Coronary artery (tissue), 2 donors: ENCODE measurements around the gene NLRP6.
"Not testable (repeated sequence)": the region's sequence is repeated elsewhere in the genome, so short reads cannot be mapped to it uniquely, and the experiment has no call there.

ENCODE experiments used
- DNase-seq: peaks from one replicate; pipeline ENCODE4 v3.0.0-alpha.2; 2017; ENCODE audit warnings: low spot score
- H3K27ac ChIP-seq, 2 donors: fragments of 200-600 bp; sonication (generic); one replicate each; pipeline ENCODE4 v1.5.1; 2016 to 2019
- H3K4me3 ChIP-seq: fragments of 200-600 bp; sonication (generic); 2 replicates; pipeline ENCODE4 v1.5.1; 2016; ENCODE audit warnings: mild to moderate bottlenecking, moderate library complexity
- TF ChIP-seq, protein P1 (sequence below): fragments of 200-600 bp; sonication (generic); IDR thresholded peaks from one replicate; pipeline ENCODE4 v1.5.1; 2019; ENCODE audit warnings: antibody characterized with exemption

The NLRP6 gene

DNA sequence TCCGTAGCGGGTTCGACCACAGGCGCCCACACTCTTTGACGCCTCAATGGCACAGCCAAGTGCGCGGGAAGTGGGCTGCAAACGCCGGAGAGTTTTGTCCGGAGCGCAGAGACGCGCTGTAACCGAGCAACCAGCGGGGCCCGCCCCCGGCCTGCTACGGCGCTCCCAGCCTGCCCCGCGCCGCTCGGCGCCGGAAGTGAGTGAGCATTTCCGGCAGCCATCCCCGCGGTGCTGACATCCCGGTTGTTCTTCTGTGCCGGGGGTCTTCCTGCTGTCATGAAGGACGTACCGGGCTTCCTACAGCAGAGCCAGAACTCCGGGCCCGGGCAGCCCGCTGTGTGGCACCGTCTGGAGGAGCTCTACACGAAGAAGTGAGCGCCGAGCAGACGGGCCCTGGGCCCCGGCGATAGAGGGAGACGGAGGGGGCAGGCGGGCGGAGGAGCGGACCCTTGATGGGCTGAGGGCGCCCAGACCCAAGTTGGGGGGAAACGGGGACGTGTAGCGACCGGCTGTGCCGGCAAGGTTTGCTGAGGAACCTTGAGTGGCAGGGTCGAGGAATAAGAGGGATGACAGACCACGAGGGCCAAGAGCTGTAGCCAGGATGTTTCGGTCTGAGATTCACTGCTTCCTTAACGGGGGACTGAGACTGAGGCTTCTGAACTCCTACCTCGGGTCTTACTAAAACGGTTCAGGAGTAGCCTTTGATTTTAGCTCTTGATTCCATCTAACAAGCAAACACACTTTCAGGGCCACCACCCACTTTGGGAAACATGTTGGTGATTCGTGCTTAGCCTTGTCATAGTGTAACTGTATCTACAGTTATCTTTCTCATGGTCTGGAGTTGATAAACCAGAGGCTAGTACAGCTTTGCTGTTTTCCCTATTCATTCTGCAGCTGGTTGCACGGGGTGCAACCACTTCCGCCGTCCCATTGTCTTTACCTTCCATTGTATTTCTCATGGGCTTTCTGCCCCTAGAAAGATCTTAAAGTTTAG, 41.1 kb upstream of the NLRP6 start, which contains the start of gene PSMD13:
Gene PSMD13, plus strand, starts transcription at position 203 of the 994 bp plus-strand sequence. Its CDS starts 74 bp downstream, at position 277.
- TF ChIP-seq, protein P1, sequence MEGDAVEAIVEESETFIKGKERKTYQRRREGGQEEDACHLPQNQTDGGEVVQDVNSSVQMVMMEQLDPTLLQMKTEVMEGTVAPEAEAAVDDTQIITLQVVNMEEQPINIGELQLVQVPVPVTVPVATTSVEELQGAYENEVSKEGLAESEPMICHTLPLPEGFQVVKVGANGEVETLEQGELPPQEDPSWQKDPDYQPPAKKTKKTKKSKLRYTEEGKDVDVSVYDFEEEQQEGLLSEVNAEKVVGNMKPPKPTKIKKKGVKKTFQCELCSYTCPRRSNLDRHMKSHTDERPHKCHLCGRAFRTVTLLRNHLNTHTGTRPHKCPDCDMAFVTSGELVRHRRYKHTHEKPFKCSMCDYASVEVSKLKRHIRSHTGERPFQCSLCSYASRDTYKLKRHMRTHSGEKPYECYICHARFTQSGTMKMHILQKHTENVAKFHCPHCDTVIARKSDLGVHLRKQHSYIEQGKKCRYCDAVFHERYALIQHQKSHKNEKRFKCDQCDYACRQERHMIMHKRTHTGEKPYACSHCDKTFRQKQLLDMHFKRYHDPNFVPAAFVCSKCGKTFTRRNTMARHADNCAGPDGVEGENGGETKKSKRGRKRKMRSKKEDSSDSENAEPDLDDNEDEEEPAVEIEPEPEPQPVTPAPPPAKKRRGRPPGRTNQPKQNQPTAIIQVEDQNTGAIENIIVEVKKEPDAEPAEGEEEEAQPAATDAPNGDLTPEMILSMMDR = no peak
- H3K4me3 ChIP-seq = peak within 1 kb of the TSS; percentile 89
- peak; percentile 91 for DNase-seq
- peak within 1 kb of the TSS; percentile 86 to 94 for H3K27ac ChIP-seq

DNA sequence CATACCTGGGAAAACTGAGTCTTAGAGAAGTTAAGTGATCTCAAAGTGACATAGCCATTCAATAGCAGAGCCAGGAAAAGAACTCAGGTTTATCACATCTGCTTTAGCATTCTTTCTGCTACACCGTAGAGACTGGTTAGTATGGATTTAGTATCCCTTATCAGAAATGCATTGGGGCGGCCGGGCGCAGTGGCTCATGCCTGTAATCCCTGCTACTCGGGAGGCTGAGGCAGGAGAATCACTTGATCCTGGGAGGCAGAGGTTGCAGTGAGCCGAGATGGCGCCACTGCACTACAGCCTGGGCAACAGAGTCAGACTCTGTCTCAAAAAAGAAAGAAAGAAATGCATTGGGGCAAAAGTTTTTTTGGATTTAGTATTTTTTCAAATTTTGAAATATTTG, 39.9 kb upstream of the NLRP6 start:
- not testable (repeated sequence) for H3K27ac ChIP-seq, H3K4me3 ChIP-seq, DNase-seq

DNA sequence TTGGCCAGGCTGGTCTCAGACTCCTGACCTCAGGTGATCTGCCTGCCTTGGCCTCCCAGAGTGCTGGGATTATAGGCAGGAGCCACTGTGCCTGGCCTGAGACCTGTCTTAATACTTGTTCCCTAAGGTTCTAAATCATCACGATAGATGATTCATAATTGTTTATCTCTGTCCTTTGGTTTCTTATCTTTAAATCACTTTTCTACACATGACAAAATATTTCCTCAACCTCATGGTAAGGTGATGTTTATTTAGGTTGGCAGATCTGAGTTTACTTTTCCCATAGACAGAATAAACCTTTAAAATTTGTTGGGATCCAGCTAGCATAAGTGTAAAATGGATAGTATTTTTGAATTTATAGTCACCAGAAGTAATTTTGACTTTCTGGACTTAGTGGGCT, 37.9 kb upstream of the NLRP6 start:
- TF ChIP-seq, protein P1 = no peak
- no peak overlapping the region for H3K4me3 ChIP-seq
- no peak overlapping the region for H3K27ac ChIP-seq
- DNase-seq = no peak

DNA sequence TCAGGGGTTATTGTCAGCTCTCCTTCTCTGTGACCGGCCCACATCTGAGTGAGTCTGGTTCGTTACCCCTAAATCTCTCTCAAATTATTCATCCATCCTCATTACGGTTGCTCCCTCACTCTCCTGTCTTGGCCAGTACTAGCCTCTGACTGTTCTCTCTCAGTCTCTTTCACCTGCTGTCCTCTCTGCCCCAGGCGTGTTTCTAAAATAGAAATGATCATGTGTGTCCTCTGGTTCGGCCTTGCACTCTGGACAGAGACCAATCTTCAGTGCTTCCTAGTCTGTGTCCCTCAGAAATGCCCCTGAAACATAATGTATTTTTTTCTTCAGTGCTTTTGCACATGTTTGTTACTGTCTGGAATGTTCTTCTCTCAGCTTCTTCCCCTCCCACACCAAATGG, 36.6 kb upstream of the NLRP6 start:
- no peak overlapping the region for H3K4me3 ChIP-seq
- H3K27ac ChIP-seq = no peak overlapping the region
- no peak for DNase-seq
- TF ChIP-seq, protein P1 = no peak

DNA sequence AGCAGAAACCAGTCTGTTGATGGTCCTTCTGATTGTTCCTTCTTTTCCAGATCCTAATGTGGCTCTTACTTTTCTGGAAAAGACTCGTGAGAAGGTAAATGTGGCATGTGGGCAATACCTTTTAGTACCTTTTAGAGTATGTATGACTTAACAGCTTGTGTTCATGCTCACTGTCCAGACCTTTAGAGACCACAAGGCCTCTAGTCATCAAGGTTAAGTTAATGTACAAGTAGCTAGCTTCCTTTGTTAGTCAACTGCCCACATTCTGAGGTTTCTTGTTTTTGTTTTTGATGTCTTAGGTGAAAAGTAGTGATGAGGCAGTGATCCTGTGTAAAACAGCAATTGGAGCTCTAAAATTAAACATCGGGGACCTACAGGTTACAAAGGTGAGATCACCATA, 33.8 kb upstream of the NLRP6 start:
- DNase-seq = no peak
- Histone ChIP-seq H3K27ac (no peak overlapping the region), H3K4me3 (no peak overlapping the region)
- TF ChIP-seq, protein P1 = no peak

DNA sequence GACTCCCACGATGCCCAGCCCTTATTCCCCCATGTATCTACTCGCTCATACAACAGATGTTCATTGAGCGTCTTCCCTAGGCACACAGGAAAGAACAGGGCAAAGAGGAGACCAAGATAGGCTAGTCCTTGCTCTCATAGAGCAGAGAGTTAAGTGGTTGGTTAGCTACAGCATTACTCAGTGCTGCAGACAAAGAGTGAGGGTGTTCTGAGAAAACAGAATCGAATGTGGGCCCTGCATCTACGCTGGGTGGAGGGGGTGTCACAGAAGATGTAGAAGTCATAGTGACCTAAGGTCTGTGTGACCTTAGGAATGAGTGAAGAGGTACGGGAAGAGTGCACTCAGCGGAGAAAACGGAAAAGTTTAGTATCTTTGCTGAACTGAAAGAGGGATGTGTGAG, 29.1 kb upstream of the NLRP6 start:
- H3K4me3 ChIP-seq = no peak overlapping the region
- no peak for DNase-seq
- TF ChIP-seq, protein P1 = no peak
- no peak overlapping the region for H3K27ac ChIP-seq

DNA sequence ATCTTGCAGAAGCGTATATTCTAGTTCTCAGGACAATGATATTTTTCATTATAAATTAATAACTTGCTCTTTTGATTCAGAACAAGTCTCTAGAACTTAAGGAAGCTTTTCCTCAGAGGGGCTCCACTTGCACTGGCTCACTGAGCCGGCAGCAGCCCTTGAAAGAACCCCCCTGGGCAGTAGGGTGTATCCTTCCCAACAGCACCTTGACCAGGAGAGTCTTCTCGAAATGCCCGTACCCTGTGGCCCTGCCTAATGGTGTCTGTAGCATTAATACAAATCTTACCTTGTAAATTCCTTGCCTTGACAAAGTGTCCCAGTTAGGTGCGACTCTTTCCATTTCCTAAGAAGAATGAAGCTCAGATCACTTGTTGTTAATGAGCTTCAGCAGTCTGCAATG, 27.9 kb upstream of the NLRP6 start:
- TF ChIP-seq, protein P1 = no peak
- no peak overlapping the region for H3K27ac ChIP-seq
- DNase-seq = no peak
- H3K4me3 ChIP-seq = no peak overlapping the region
